ENCODE results near the gene RXFP1. TPM values are rescaled to one million over a fixed set of nuclear protein-coding genes. Genes with fewer than 3 reads are reported as not detected.

The RXFP1 gene
- polyA plus RNA-seq, 1 donor from 2014 or later, result 0.12 TPM

DNA sequence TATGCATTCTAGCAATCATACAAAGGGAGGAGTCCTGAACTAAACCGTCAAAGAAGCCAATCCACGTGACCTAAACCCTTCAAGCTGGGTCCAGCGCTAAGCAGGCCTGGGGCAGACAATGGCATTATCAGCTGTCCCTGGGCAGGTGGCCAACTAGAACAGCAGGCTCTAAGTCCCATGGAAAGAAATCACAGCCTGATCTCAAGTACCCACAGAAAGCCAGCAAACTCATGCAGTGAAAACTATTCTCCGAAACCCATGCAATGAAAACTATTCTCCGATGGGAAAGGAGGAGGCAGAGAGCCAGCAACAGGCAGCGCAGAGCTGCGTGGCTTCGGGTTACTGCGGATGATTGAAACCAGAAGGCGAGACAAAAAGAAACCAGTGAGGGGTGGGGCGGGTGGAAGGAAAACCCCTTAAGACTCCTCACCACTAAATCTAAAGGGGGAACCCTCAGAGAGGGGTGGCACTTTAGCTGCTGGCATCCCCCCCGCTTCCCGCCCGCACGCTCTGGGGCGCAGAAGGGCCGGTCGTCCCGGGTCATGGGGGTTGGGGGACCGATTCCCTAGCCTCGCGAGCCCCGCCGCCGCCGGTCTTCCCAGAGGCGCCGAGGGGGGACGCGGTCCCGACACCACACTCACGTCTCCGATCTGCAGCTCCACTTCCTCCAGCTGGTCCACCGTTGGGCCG lies 149.4 kb downstream of the RXFP1 start:
- H3K9ac ChIP-seq (ENCODE audit: low read length), result peak overlapping the region; percentile 80
- H3K27ac ChIP-seq (ENCODE audit: low read length), result peak overlapping the region; percentile 81
- H3K4me2 ChIP-seq (ENCODE audit: low read length), result peak overlapping the region; percentile 74
- peak overlapping the region; percentile 81 for H2AFZ ChIP-seq (ENCODE audit: low read depth, low read length)
- no peaks in the 10 kb centered on the region for H3K36me3 ChIP-seq (ENCODE audit: insufficient read depth, low read length)
- no peaks in the 10 kb centered on the region for H3K9me3 ChIP-seq (ENCODE audit: low read length)
- H3K27me3 ChIP-seq (ENCODE audit: insufficient read depth, low read depth, low read length), result no peaks in the 10 kb centered on the region
- H4K20me1 ChIP-seq (ENCODE audit: insufficient read depth), result no peaks in the 10 kb centered on the region
- no peak for TF ChIP-seq SMC3 (conservative IDR thresholded peaks at IDR 0.05; ENCODE audit: poor library complexity)
- TF ChIP-seq, protein P1, sequence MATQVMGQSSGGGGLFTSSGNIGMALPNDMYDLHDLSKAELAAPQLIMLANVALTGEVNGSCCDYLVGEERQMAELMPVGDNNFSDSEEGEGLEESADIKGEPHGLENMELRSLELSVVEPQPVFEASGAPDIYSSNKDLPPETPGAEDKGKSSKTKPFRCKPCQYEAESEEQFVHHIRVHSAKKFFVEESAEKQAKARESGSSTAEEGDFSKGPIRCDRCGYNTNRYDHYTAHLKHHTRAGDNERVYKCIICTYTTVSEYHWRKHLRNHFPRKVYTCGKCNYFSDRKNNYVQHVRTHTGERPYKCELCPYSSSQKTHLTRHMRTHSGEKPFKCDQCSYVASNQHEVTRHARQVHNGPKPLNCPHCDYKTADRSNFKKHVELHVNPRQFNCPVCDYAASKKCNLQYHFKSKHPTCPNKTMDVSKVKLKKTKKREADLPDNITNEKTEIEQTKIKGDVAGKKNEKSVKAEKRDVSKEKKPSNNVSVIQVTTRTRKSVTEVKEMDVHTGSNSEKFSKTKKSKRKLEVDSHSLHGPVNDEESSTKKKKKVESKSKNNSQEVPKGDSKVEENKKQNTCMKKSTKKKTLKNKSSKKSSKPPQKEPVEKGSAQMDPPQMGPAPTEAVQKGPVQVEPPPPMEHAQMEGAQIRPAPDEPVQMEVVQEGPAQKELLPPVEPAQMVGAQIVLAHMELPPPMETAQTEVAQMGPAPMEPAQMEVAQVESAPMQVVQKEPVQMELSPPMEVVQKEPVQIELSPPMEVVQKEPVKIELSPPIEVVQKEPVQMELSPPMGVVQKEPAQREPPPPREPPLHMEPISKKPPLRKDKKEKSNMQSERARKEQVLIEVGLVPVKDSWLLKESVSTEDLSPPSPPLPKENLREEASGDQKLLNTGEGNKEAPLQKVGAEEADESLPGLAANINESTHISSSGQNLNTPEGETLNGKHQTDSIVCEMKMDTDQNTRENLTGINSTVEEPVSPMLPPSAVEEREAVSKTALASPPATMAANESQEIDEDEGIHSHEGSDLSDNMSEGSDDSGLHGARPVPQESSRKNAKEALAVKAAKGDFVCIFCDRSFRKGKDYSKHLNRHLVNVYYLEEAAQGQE (IDR thresholded peaks at IDR 0.05; ENCODE audit: borderline replicate concordance), result peak; percentile 21
- no peaks in the 10 kb centered on the region for H3K9me2 ChIP-seq (ENCODE audit: insufficient read depth, low read length)
- H3K4me3 ChIP-seq (ENCODE audit: low read length), result peak overlapping the region; percentile 85
- H3K79me2 ChIP-seq (replicated peaks; ENCODE audit: insufficient read depth, low read length), result peaks cover 43% of the 10 kb centered on the region
- H3F3A ChIP-seq (ENCODE audit: insufficient read depth, low read length, poor library complexity, severe bottlenecking), result no peaks in the 10 kb centered on the region

DNA sequence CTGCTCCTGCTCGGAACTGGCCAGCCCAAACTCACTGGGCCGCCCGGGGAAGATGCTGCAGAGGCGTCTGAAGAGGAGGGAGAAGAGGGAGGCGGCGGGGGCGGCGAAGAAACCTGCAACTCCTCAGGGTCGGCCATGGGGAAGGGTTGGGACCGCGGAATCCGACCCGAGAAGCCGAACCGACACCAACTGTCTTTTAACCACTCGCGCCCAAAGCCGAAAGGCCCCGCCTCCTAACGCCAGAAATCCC lies 149.9 kb downstream of the RXFP1 start, which contains the start of gene C4orf46:
C4orf46 (minus strand) TSS at position 223 of the 250 bp plus-strand sequence; CDS start at position 137, 86 bp downstream.
- H3K9ac ChIP-seq (ENCODE audit: low read length), result peak within 1 kb of the TSS; percentile 83
- peak; percentile 77 for TF ChIP-seq MXI1 (conservative IDR thresholded peaks at IDR 0.05; ENCODE audit: poor library complexity, severe bottlenecking)
- TF ChIP-seq EP300 (conservative IDR thresholded peaks at IDR 0.05; ENCODE audit: poor library complexity, severe bottlenecking), result no peak
- H4K20me1 ChIP-seq (ENCODE audit: insufficient read depth), result no peaks in the 10 kb centered on the region
- peak within 1 kb of the TSS; percentile 85 for H3K4me3 ChIP-seq (ENCODE audit: low read length)
- H3K79me2 ChIP-seq (replicated peaks; ENCODE audit: insufficient read depth, low read length), result peaks cover 43% of the 10 kb centered on the region
- H3K27ac ChIP-seq (ENCODE audit: low read length), result peak within 1 kb of the TSS; percentile 85
- no peaks in the 10 kb centered on the region for H3K9me3 ChIP-seq (ENCODE audit: low read length)
- H3K4me2 ChIP-seq (ENCODE audit: low read length), result peak within 1 kb of the TSS; percentile 74
- H3F3A ChIP-seq (ENCODE audit: insufficient read depth, low read length, poor library complexity, severe bottlenecking), result no peaks in the 10 kb centered on the region
- no peaks in the 10 kb centered on the region for H3K36me3 ChIP-seq (ENCODE audit: insufficient read depth, low read length)
- peak within 1 kb of the TSS; percentile 81 for H2AFZ ChIP-seq (ENCODE audit: low read depth, low read length)
- no peaks in the 10 kb centered on the region for H3K27me3 ChIP-seq (ENCODE audit: insufficient read depth, low read depth, low read length)
- H3K9me2 ChIP-seq (ENCODE audit: insufficient read depth, low read length), result no peaks in the 10 kb centered on the region

DNA sequence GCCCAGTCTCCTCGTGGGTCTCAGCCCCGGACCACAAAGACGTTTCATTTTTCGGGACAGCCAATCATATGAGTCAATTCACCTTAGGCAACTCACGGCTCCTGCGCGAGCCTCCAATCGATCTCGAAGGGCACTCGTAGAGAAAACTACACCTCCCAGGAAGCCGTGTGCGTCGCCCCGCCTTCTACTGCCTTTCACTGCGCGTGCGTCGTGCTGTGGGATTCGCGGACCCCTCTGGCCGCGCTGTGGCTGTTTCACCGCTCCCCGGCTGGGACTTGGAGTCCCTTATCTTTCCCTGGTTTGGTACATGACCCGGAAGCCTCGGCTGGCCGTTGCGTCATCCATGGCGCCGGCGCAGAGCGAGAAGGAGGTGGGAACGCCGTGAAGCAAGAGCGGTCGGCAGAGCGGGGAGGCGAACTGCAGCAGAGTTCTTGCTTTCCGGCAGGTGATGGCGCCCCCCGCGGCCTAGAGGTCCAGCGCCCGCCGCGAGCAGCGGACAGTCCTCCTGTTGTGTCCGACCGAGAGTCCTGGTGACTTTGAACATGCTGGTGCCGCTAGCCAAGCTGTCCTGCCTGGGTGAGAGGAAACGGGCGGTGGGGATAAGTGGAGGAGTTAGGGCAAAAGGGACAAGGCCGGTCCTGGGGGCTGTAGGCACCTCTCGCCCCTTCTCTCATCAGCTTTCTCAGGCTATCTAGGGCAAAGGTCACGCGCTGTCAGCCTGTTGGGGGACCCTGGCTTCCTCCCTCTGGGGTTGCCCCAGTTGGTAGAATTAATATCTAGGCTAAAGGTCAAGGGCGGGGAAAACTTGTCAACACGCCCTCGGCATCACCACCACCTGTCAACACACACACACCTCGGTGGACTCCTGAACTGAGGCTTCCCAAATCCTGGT lies 150.5 kb downstream of the RXFP1 start, which contains the start of gene ETFDH:
ETFDH (plus strand) TSS at position 382 of the 892 bp plus-strand sequence; CDS start at position 543, 161 bp downstream.
- H3K9me3 ChIP-seq (ENCODE audit: low read length), result no peaks in the 10 kb centered on the region
- TF ChIP-seq SMC3 (conservative IDR thresholded peaks at IDR 0.05; ENCODE audit: poor library complexity) (peak; percentile 51), EZH2 (IDR thresholded peaks at IDR 0.05; ENCODE audit: borderline replicate concordance, insufficient read depth, low read length, poor library complexity, severe bottlenecking) (no peak), EP300 (conservative IDR thresholded peaks at IDR 0.05; ENCODE audit: poor library complexity, severe bottlenecking) (peak; percentile 31), MXI1 (conservative IDR thresholded peaks at IDR 0.05; ENCODE audit: poor library complexity, severe bottlenecking) (no peak), POLR2AphosphoS5 (IDR thresholded peaks at IDR 0.05) (peak; percentile 88), RAD21 (conservative IDR thresholded peaks at IDR 0.05) (peak; percentile 67), TAF1 (IDR thresholded peaks at IDR 0.05; ENCODE audit: low read depth) (peak; percentile 88)
- TF ChIP-seq, protein P2, sequence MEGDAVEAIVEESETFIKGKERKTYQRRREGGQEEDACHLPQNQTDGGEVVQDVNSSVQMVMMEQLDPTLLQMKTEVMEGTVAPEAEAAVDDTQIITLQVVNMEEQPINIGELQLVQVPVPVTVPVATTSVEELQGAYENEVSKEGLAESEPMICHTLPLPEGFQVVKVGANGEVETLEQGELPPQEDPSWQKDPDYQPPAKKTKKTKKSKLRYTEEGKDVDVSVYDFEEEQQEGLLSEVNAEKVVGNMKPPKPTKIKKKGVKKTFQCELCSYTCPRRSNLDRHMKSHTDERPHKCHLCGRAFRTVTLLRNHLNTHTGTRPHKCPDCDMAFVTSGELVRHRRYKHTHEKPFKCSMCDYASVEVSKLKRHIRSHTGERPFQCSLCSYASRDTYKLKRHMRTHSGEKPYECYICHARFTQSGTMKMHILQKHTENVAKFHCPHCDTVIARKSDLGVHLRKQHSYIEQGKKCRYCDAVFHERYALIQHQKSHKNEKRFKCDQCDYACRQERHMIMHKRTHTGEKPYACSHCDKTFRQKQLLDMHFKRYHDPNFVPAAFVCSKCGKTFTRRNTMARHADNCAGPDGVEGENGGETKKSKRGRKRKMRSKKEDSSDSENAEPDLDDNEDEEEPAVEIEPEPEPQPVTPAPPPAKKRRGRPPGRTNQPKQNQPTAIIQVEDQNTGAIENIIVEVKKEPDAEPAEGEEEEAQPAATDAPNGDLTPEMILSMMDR (IDR thresholded peaks at IDR 0.05; ENCODE audit: poor library complexity, severe bottlenecking), result peak; percentile 89
- TF ChIP-seq, protein P1 (IDR thresholded peaks at IDR 0.05; ENCODE audit: borderline replicate concordance), result peak; percentile 86
- no peaks in the 10 kb centered on the region for H4K20me1 ChIP-seq (ENCODE audit: insufficient read depth)
- H3K27me3 ChIP-seq (ENCODE audit: insufficient read depth, low read depth, low read length), result no peaks in the 10 kb centered on the region
- H3F3A ChIP-seq (ENCODE audit: insufficient read depth, low read length, poor library complexity, severe bottlenecking), result no peaks in the 10 kb centered on the region
- no peaks in the 10 kb centered on the region for H3K36me3 ChIP-seq (ENCODE audit: insufficient read depth, low read length)
- peak within 1 kb of the TSS; percentile 85 for H3K4me3 ChIP-seq (ENCODE audit: low read length)
- peak within 1 kb of the TSS; percentile 83 for H3K9ac ChIP-seq (ENCODE audit: low read length)
- H3K4me2 ChIP-seq (ENCODE audit: low read length), result peak within 1 kb of the TSS; percentile 74
- peak within 1 kb of the TSS; percentile 81 for H2AFZ ChIP-seq (ENCODE audit: low read depth, low read length)
- H3K79me2 ChIP-seq (replicated peaks; ENCODE audit: insufficient read depth, low read length), result peaks cover 42% of the 10 kb centered on the region
- peak within 1 kb of the TSS; percentile 85 for H3K27ac ChIP-seq (ENCODE audit: low read length)
- H3K9me2 ChIP-seq (ENCODE audit: insufficient read depth, low read length), result no peaks in the 10 kb centered on the region

All from neural cell (in vitro differentiated cells).